GM23248 (cell line): Measurements from ENCODE around the gene WFIKKN2. TPM values are rescaled to one million over a fixed set of nuclear protein-coding genes. Genes with fewer than 3 reads are reported as not detected.

Experiments
- DNase-seq: peaks from one replicate; pipeline ENCODE4 v3.0.0-alpha.2; 2015
- H2AFZ ChIP-seq: fragments of 200-600 bp; sonication (generic); 2 replicates; pipeline ENCODE4 v1.6.1; 2016; ENCODE audit warnings: antibody characterized with exemption
- H3F3A ChIP-seq: fragments of 200-600 bp; sonication (generic); 2 replicates; pipeline ENCODE4 v1.6.1; 2016; ENCODE audit warnings: mild to moderate bottlenecking, antibody characterized with exemption, mixed run types; ENCODE audit not compliant: insufficient read depth
- H3K27ac ChIP-seq: fragments of 200-600 bp; sonication (generic); 2 replicates; pipeline ENCODE4 v1.5.1; 2016; ENCODE audit warnings: mild to moderate bottlenecking
- H3K27me3 ChIP-seq: fragments of 200-600 bp; sonication (generic); replicated peaks from 2 replicates; pipeline ENCODE4 v1.6.1; 2016; ENCODE audit warnings: mild to moderate bottlenecking; ENCODE audit not compliant: insufficient read depth
- H3K36me3 ChIP-seq: fragments of 200-600 bp; sonication (generic); 2 replicates; pipeline ENCODE4 v1.6.1; 2016; ENCODE audit warnings: low read depth, mild to moderate bottlenecking
- H3K4me1 ChIP-seq: fragments of 200-600 bp; sonication (generic); 2 replicates; pipeline ENCODE4 v1.6.1; 2016; ENCODE audit warnings: mild to moderate bottlenecking; ENCODE audit not compliant: insufficient read depth
- H3K4me2 ChIP-seq: fragments of 200-600 bp; sonication (generic); one replicate; pipeline ENCODE4 v1.6.1; 2016; ENCODE audit warnings: mild to moderate bottlenecking; ENCODE audit not compliant: unreplicated experiment
- H3K4me3 ChIP-seq: fragments of 200-600 bp; sonication (generic); 2 replicates; pipeline ENCODE4 v1.5.1; 2016; ENCODE audit warnings: mild to moderate bottlenecking
- H3K79me2 ChIP-seq: fragments of 200-600 bp; sonication (generic); 2 replicates; pipeline ENCODE4 v1.6.1; 2016; ENCODE audit warnings: mild to moderate bottlenecking; ENCODE audit not compliant: insufficient read depth
- H3K9ac ChIP-seq: fragments of 200-600 bp; sonication (generic); 2 replicates; pipeline ENCODE4 v1.6.1; 2016; ENCODE audit warnings: mild to moderate bottlenecking
- H3K9me2 ChIP-seq: fragments of 200-600 bp; sonication (generic); 2 replicates; pipeline ENCODE4 v1.6.1; 2016; ENCODE audit warnings: mixed run types, mild to moderate bottlenecking, moderate library complexity; ENCODE audit not compliant: insufficient read depth
- H3K9me3 ChIP-seq: fragments of 200-600 bp; sonication (generic); one replicate; pipeline ENCODE4 v1.6.1; 2017; ENCODE audit warnings: low read depth
- H4K20me1 ChIP-seq: fragments of 200-600 bp; sonication (generic); 2 replicates; pipeline ENCODE4 v1.6.0; 2016; ENCODE audit not compliant: insufficient read depth
- EZH2 ChIP-seq: fragments of 200-600 bp; sonication (generic); IDR thresholded peaks from 2 replicates; pipeline ENCODE4 v1.6.1; 2018; ENCODE audit warnings: antibody characterized with exemption, mild to moderate bottlenecking; ENCODE audit not compliant: insufficient read depth, poor library complexity, severe bottlenecking
- EZH2phosphoT487 ChIP-seq: fragments of 200-600 bp; sonication (generic); IDR thresholded peaks from 2 replicates; pipeline ENCODE4 v1.6.1; 2018; ENCODE audit warnings: antibody characterized with exemption, moderate library complexity, mild to moderate bottlenecking, low read depth; ENCODE audit not compliant: insufficient read depth
- WGBS, 2 experiments: methylation state at CpG; one replicate each; pipeline ENCODE4 v1.1.6; 2015 to 2017; ENCODE audit warnings: low lambda C conversion rate in 2 of 2, low coverage in 1 of 2; ENCODE audit errors: missing lambda C conversion rate in 2 of 2; 5-methylcytosine and 5-hydroxymethylcytosine counted together
- in situ Hi-C: fragments of 300-500 bp; cut with MboI; formaldehyde crosslinking; loops from 2 replicates; pipeline ENCODE4 v1.15.0; 2020
- polyA plus RNA-seq: library from polyadenylated mRNA; unstranded; fragments of >200 nt; fragmentation: Nextera tagmentation; extraction: Ambion mirVana; gene quantifications from 2 replicates; pipeline ENCODE4 v1.2.1, GENCODE V29; 2016
- total RNA-seq: library from RNA; depleted of rRNA; stranded (reverse); fragments of >200 nt; shearing (Covaris generic); gene quantifications from 2 replicates; pipeline ENCODE4 v1.2.3, GENCODE V29; 2014

The WFIKKN2 gene
- total and polyA plus RNA-seq, 2 experiments from 2014 or later = not detected

DNA sequence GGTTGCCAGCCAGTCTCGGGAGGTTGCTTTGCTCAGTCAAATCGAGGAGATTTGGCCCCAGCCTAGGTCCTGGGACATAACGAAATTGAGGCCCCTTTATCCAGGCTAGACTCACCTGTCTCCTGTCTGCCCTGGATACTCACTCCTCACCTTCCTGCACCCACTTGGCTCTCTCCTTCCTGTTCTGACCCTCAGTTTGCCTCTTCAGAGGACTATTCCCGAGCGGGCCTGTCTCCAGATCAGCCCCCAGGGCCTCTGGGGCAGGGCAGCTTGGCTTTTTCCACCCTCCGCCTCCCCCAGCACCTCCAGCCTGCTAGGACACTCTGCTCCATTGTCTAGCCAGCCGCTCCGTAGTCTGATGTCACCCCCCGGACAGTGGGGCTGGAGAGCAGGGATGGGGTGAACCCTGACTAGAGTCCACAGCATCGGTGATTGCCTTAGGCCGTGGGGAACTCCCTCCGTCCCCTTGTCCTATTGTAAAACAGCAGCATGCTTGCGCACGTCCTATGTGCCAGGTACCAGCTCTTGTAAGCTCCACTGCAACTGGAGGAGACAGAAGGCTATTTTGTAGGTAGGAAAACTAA lies 8.8 kb downstream of the WFIKKN2 start:
- peaks cover 17% of the 10 kb centered on the region for H3K4me1 ChIP-seq
- H3K9me3 ChIP-seq = no peaks in the 10 kb centered on the region
- TF ChIP-seq EZH2phosphoT487 (no peak), EZH2 (no peak)
- H2AFZ ChIP-seq = no peak overlapping the region
- H3K4me2 ChIP-seq = no peak overlapping the region
- in situ Hi-C loops = no loop called here
- no peaks in the 10 kb centered on the region for H3K36me3 ChIP-seq
- DNase-seq = no peak
- H4K20me1 ChIP-seq = no peaks in the 10 kb centered on the region
- no peak overlapping the region for H3K9ac ChIP-seq
- H3K9me2 ChIP-seq = no peaks in the 10 kb centered on the region
- H3K4me3 ChIP-seq = no peak overlapping the region
- H3K27ac ChIP-seq = peak overlapping the region; percentile 93; the same call in 1 of the 2 replicates
- WGBS, 2 experiments = 89 to 91% methylated on average over 14 of the region's 14 CpGs
- H3F3A ChIP-seq = 0 out of 2 replicates have a peak, but pooled peaks cover 4% of the 10 kb centered on the region
- H3K79me2 ChIP-seq = no peaks in the 10 kb centered on the region
- H3K27me3 ChIP-seq = no peaks in the 10 kb centered on the region

- Histone ChIP-seq H3F3A (0 out of 2 replicates have a peak, but pooled peaks cover 4% of the 10 kb centered on the region), H4K20me1 (no peaks in the 10 kb centered on the region), H2AFZ (peak overlapping the region; percentile 78), H3K9ac (peak overlapping the region; percentile 72), H3K27me3 (no peaks in the 10 kb centered on the region), H3K4me3 (no peak overlapping the region), H3K79me2 (no peaks in the 10 kb centered on the region), H3K4me1 (peaks cover 17% of the 10 kb centered on the region), H3K36me3 (no peaks in the 10 kb centered on the region), H3K4me2 (peak overlapping the region; percentile 60), H3K9me2 (no peaks in the 10 kb centered on the region), H3K27ac (peak overlapping the region; percentile 93), H3K9me3 (no peaks in the 10 kb centered on the region)
- in situ Hi-C loops = no loop called here
- peak; percentile 90 for DNase-seq
- no peak for TF ChIP-seq EZH2
- TF ChIP-seq EZH2phosphoT487 = no peak
- 77 to 79% methylated on average over 12 of the region's 12 CpGs for WGBS, 2 experiments
These were observed 10.1 kb downstream of the WFIKKN2 start for GRCh38 chr17:50845240-50846147.

- H3K27ac ChIP-seq = no peak overlapping the region
- no peaks in the 10 kb centered on the region for H4K20me1 ChIP-seq
- H3K79me2 ChIP-seq = no peaks in the 10 kb centered on the region
- 0 out of 2 replicates have a peak, but pooled peaks cover 4% of the 10 kb centered on the region for H3F3A ChIP-seq
- no peaks in the 10 kb centered on the region for H3K9me3 ChIP-seq
- no peaks in the 10 kb centered on the region for H3K27me3 ChIP-seq
- H3K4me2 ChIP-seq = no peak overlapping the region
- no peak for TF ChIP-seq EZH2
- TF ChIP-seq EZH2phosphoT487 = no peak
- H3K4me3 ChIP-seq = no peak overlapping the region
- DNase-seq = no peak
- H2AFZ ChIP-seq = no peak overlapping the region
- H3K9ac ChIP-seq = no peak overlapping the region
- WGBS, 2 experiments = 98 to 100% methylated on average over 4 of the region's 4 CpGs
- in situ Hi-C loops = no loop called here
- H3K9me2 ChIP-seq = no peaks in the 10 kb centered on the region
- peaks cover 17% of the 10 kb centered on the region for H3K4me1 ChIP-seq
- no peaks in the 10 kb centered on the region for H3K36me3 ChIP-seq
These were observed 12.2 kb downstream of the WFIKKN2 start for GRCh38 chr17:50847566-50847965.

- TF ChIP-seq EZH2phosphoT487 (no peak), EZH2 (no peak)
- 77 to 85% methylated on average over 3 of the region's 3 CpGs for WGBS, 2 experiments
- Histone ChIP-seq H3K9ac (no peak overlapping the region), H3K27me3 (no peaks in the 10 kb centered on the region), H4K20me1 (no peaks in the 10 kb centered on the region), H3K9me3 (no peaks in the 10 kb centered on the region), H2AFZ (no peak overlapping the region), H3K79me2 (no peaks in the 10 kb centered on the region), H3K9me2 (no peaks in the 10 kb centered on the region), H3K4me2 (no peak overlapping the region), H3K36me3 (no peaks in the 10 kb centered on the region), H3F3A (0 out of 2 replicates have a peak, but pooled peaks cover 4% of the 10 kb centered on the region), H3K27ac (no peak overlapping the region), H3K4me3 (no peak overlapping the region), H3K4me1 (peaks cover 17% of the 10 kb centered on the region)
- in situ Hi-C loops = no loop called here
- no peak for DNase-seq
These were observed 12.7 kb downstream of the WFIKKN2 start for GRCh38 chr17:50848039-50848438.
